GM04504 (cell line): ENCODE measurements around the gene PSENEN.

ENCODE experiments used
- DNase-seq: peaks from one replicate; pipeline ENCODE4 v3.0.0-alpha.2; 2012; ENCODE audit warnings: low read depth

Gene PSENEN

GRCh38 chr19:35773020-35773806 is 27.8 kb downstream of the PSENEN start:
- no peak for DNase-seq

- no peak for DNase-seq
These were observed 29.0 kb downstream of the PSENEN start for GRCh38 chr19:35774274-35775045.

GRCh38 chr19:35775046-35775297 is 29.5 kb downstream of the PSENEN start:
- DNase-seq = no peak

GRCh38 chr19:35775298-35776101 is 30.0 kb downstream of the PSENEN start, which contains the start of gene ARHGAP33:
Gene ARHGAP33, plus strand, starts transcription at chr19:35775564. Its CDS starts 95 bp downstream, at chr19:35775659.
- peak; percentile 92 for DNase-seq

GRCh38 chr19:35776102-35776788 is 30.8 kb downstream of the PSENEN start:
- DNase-seq = no peak

GRCh38 chr19:35777086-35777841 is 31.8 kb downstream of the PSENEN start:
- no peak for DNase-seq

GRCh38 chr19:35777961-35778360 is 32.5 kb downstream of the PSENEN start:
- no peak for DNase-seq

- no peak for DNase-seq
These were observed 33.6 kb downstream of the PSENEN start for GRCh38 chr19:35779033-35779432.

- no peak for DNase-seq
These were observed 34.6 kb downstream of the PSENEN start for GRCh38 chr19:35780058-35780457.

- DNase-seq = no peak
These were observed 35.3 kb downstream of the PSENEN start for GRCh38 chr19:35780717-35781116.

- DNase-seq = no peak
These were observed 36.2 kb downstream of the PSENEN start for GRCh38 chr19:35781650-35782049.

- DNase-seq = no peak
These were observed 37.1 kb downstream of the PSENEN start for GRCh38 chr19:35782589-35782988.

GRCh38 chr19:35783469-35784434 is 38.3 kb downstream of the PSENEN start:
- no peak for DNase-seq

GRCh38 chr19:35784503-35785338 is 39.3 kb downstream of the PSENEN start:
- DNase-seq = no peak

- no peak for DNase-seq
These were observed 39.8 kb downstream of the PSENEN start for GRCh38 chr19:35785339-35785627.

GRCh38 chr19:35786299-35787160 is 41.1 kb downstream of the PSENEN start:
- DNase-seq = no peak

- no peak for DNase-seq
These were observed 41.9 kb downstream of the PSENEN start for GRCh38 chr19:35787227-35787799.
